Thyroid gland (tissue), 4 donors: ENCODE results near the gene DDX28.

Experiments
- CTCF ChIP-seq, 6 experiments: fragments of 200-600 bp in 3 of 6; fragments of 450-650 bp in 3 of 6; sonication (generic) in 3 of 6; IDR thresholded peaks; one replicate each; pipeline ENCODE4 v1.5.1; 2016 to 2019; ENCODE audit warnings: antibody characterized with exemption in 6 of 6, mild to moderate bottlenecking in 2 of 6, inconsistent platforms in 1 of 6, moderate library complexity in 1 of 6
- POLR2A ChIP-seq, 2 donors: fragments of 450-650 bp; IDR thresholded peaks; one replicate each; pipeline ENCODE4 v1.6.1; 2017; ENCODE audit warnings: antibody characterized with exemption in 2 of 2, mild to moderate bottlenecking in 2 of 2, moderate library complexity in 1 of 2

DNA sequence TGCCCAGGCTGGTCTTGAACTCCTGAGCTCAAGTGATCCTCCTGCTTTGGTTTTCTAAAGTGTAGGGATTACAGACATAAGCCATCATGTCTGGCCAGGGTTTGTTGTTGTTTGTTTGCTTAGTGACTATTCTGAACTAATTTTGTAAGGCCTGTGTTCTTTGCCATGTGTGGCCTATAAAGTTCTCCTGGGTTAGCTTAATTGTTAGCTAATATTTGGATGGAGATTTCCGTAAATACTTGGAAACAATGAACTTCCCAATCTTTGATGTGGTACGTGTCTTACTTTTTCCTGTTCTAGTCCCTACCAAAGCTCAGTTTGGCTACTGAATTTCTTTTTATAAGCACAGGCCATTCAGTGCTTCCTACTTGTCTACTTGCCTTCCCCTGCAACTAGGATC is 25.0 kb upstream of the DDX28 start:
- TF ChIP-seq POLR2A (IDR thresholded peaks at IDR 0.05) (no peak), CTCF (IDR thresholded peaks at IDR 0.05) (no peak)
